Spinal cord (tissue), 10 donors: Measurements from ENCODE around the gene TBX6. TPM values are rescaled to one million over a fixed set of nuclear protein-coding genes. Genes with fewer than 3 reads are reported as not detected.

Experiments used
- DNase-seq, 6 donors: peaks; one replicate each; pipeline versions ENCODE4 v3.0.0 to v3.0.0-alpha.2; 2013 to 2015; ENCODE audit warnings: low spot score in 6 of 6, low read depth in 4 of 6
- H3K27ac ChIP-seq: one replicate; pipeline ENCODE4 v1.5.1; 2013; ENCODE audit warnings: low read depth, low read length, control low read depth
- H3K27me3 ChIP-seq: one replicate; pipeline ENCODE4 v1.6.1; 2013; ENCODE audit warnings: low read length; ENCODE audit not compliant: control insufficient read depth, insufficient read depth
- H3K36me3 ChIP-seq: one replicate; pipeline ENCODE4 v1.6.1; 2013; ENCODE audit warnings: low read length; ENCODE audit not compliant: control insufficient read depth, insufficient read depth
- H3K4me1 ChIP-seq: one replicate; pipeline ENCODE4 v1.6.1; 2013; ENCODE audit warnings: low read length; ENCODE audit not compliant: control insufficient read depth, insufficient read depth
- H3K4me3 ChIP-seq: one replicate; pipeline ENCODE4 v1.5.1; 2013; ENCODE audit warnings: low read depth, low read length, control low read depth
- H3K9me3 ChIP-seq: one replicate; pipeline ENCODE4 v1.6.1; 2013; ENCODE audit warnings: low read length; ENCODE audit not compliant: control insufficient read depth, insufficient read depth
- WGBS: methylation state at CpG from one replicate; pipeline ENCODE4 v1.1.5; 2013; ENCODE audit warnings: missing lambda C conversion rate; ENCODE audit not compliant: insufficient coverage; 5-methylcytosine and 5-hydroxymethylcytosine counted together
- polyA plus RNA-seq, 2 donors: library from polyadenylated mRNA; unstranded; fragments of 120-200 nt; gene quantifications; one replicate each; pipeline ENCODE4 v1.2.1, GENCODE V29; 2013; ENCODE audit not compliant: insufficient read length in 2 of 2
- total RNA-seq, 2 donors: library from RNA; depleted of rRNA in 1 of 2; stranded (reverse); fragments of 120-200 nt in 1 of 2; fragments of >200 nt in 1 of 2; gene quantifications; one replicate each; pipeline versions ENCODE4 v1.2.3 to v1.2.4, GENCODE V29; 2013 to 2014
- donor health status: healthy.

The TBX6 gene
- total and polyA plus RNA-seq, 4 donors, result 0.20 to 2.7 (median 1.0) TPM

GRCh38 chr16:30066761-30067583 is 24.8 kb downstream of the TBX6 start:
- H3K4me1 ChIP-seq, result peaks cover 61% of the 10 kb centered on the region
- H3K4me3 ChIP-seq, result peak overlapping the region; percentile 98
- H3K36me3 ChIP-seq, result peaks cover 57% of the 10 kb centered on the region
- 45% methylated on average over 11 of the region's 21 CpGs for WGBS
- H3K27me3 ChIP-seq, result no peaks in the 10 kb centered on the region
- no peak for DNase-seq
- no peaks in the 10 kb centered on the region for H3K9me3 ChIP-seq
- H3K27ac ChIP-seq, result peak overlapping the region; percentile 98

- Histone ChIP-seq H3K27me3 (no peaks in the 10 kb centered on the region), H3K9me3 (no peaks in the 10 kb centered on the region), H3K27ac (peak overlapping the region; percentile 98), H3K36me3 (peaks cover 49% of the 10 kb centered on the region), H3K4me3 (peak overlapping the region; percentile 98), H3K4me1 (peaks cover 61% of the 10 kb centered on the region)
- WGBS, result under 1% methylated on average over 30 of the region's 44 CpGs
- DNase-seq, result peak in 1 of 6 donors; percentile 27
Measured at GRCh38 chr16:30065943-30066760, 25.6 kb downstream of the TBX6 start.

GRCh38 chr16:30065102-30065942 is 26.4 kb downstream of the TBX6 start, which contains the start of gene ALDOA:
Gene ALDOA (plus strand): TSS chr16:30065760. CDS start chr16:30066898, 1,138 bp downstream.
- Histone ChIP-seq H3K9me3 (no peaks in the 10 kb centered on the region), H3K36me3 (peaks cover 47% of the 10 kb centered on the region), H3K4me1 (peaks cover 60% of the 10 kb centered on the region), H3K27me3 (no peaks in the 10 kb centered on the region), H3K4me3 (peak within 1 kb of the TSS; percentile 98), H3K27ac (peak within 1 kb of the TSS; percentile 98)
- DNase-seq, result peak; percentile 90 to 99 (median 96)
- WGBS, result under 1% methylated on average over 92 of the region's 99 CpGs

- peak overlapping the region; percentile 98 for H3K4me3 ChIP-seq
- WGBS, result under 1% methylated on average over 25 of the region's 25 CpGs
- H3K4me1 ChIP-seq, result peaks cover 54% of the 10 kb centered on the region
- peak overlapping the region; percentile 98 for H3K27ac ChIP-seq
- H3K27me3 ChIP-seq, result no peaks in the 10 kb centered on the region
- no peaks in the 10 kb centered on the region for H3K9me3 ChIP-seq
- peaks cover 45% of the 10 kb centered on the region for H3K36me3 ChIP-seq
- peak in 1 of 6 donors; percentile 19 for DNase-seq
Measured at GRCh38 chr16:30064729-30065101, 27.0 kb downstream of the TBX6 start.

GRCh38 chr16:30063893-30064728 is 27.6 kb downstream of the TBX6 start:
- Histone ChIP-seq H3K9me3 (no peaks in the 10 kb centered on the region), H3K27me3 (no peaks in the 10 kb centered on the region), H3K27ac (peak overlapping the region; percentile 98), H3K4me1 (peaks cover 48% of the 10 kb centered on the region), H3K4me3 (peak overlapping the region; percentile 98), H3K36me3 (peaks cover 43% of the 10 kb centered on the region)
- 7% methylated on average over 7 of the region's 27 CpGs for WGBS
- DNase-seq, result peak in 3 of 6 donors; percentile 52 to 86 (median 80)

- Histone ChIP-seq H3K4me3 (peak overlapping the region; percentile 98), H3K27me3 (no peaks in the 10 kb centered on the region), H3K4me1 (peaks cover 41% of the 10 kb centered on the region), H3K36me3 (peaks cover 40% of the 10 kb centered on the region), H3K9me3 (no peaks in the 10 kb centered on the region), H3K27ac (peak overlapping the region; percentile 98)
- DNase-seq, result no peak
- 43% methylated on average over 12 of the region's 12 CpGs for WGBS
Measured at GRCh38 chr16:30063278-30063892, 28.3 kb downstream of the TBX6 start.

GRCh38 chr16:30060836-30061554 is 30.7 kb downstream of the TBX6 start:
- H3K9me3 ChIP-seq, result no peaks in the 10 kb centered on the region
- H3K27me3 ChIP-seq, result no peaks in the 10 kb centered on the region
- peaks cover 23% of the 10 kb centered on the region for H3K36me3 ChIP-seq
- H3K4me1 ChIP-seq, result peaks cover 23% of the 10 kb centered on the region
- 25% methylated on average over 1 of the region's 2 CpGs for WGBS
- no peak overlapping the region for H3K27ac ChIP-seq
- DNase-seq, result no peak
- no peak overlapping the region for H3K4me3 ChIP-seq

GRCh38 chr16:30060346-30060745 is 31.4 kb downstream of the TBX6 start:
- no peak overlapping the region for H3K27ac ChIP-seq
- no peaks in the 10 kb centered on the region for H3K27me3 ChIP-seq
- DNase-seq, result peak in 1 of 6 donors; percentile 46
- peaks cover 28% of the 10 kb centered on the region for H3K36me3 ChIP-seq
- WGBS, result 65% methylated on average over 3 of the region's 4 CpGs
- no peak overlapping the region for H3K4me3 ChIP-seq
- H3K4me1 ChIP-seq, result peaks cover 19% of the 10 kb centered on the region
- H3K9me3 ChIP-seq, result no peaks in the 10 kb centered on the region
